ENCODE data around the gene HGS.

Gene HGS

GRCh38 chr17:81703747-81704654 is 20.2 kb downstream of the HGS start:
- Histone ChIP-seq H3K4me1 (ENCODE audit: control insufficient read depth, insufficient read depth, low read length) (peaks cover 15% of the 10 kb centered on the region), H3K9ac (ENCODE audit: low read length) (peak overlapping the region; percentile 29), H3K27ac (ENCODE audit: low read depth, low read length) (peak overlapping the region; percentile 91), H3K27me3 (ENCODE audit: control insufficient read depth, insufficient read depth, low read length) (no peaks in the 10 kb centered on the region), H3K36me3 (ENCODE audit: control insufficient read depth, insufficient read depth, low read length) (peaks cover 15% of the 10 kb centered on the region), H3K4me3 (ENCODE audit: low read length) (peak overlapping the region; percentile 95)

- Histone ChIP-seq H3K36me3 (ENCODE audit: control insufficient read depth, insufficient read depth, low read length) (peaks cover 13% of the 10 kb centered on the region), H3K27ac (ENCODE audit: low read depth, low read length) (no peak overlapping the region), H3K4me1 (ENCODE audit: control insufficient read depth, insufficient read depth, low read length) (peaks cover 16% of the 10 kb centered on the region), H3K4me3 (ENCODE audit: low read length) (no peak overlapping the region), H3K9ac (ENCODE audit: low read length) (no peak overlapping the region), H3K27me3 (ENCODE audit: control insufficient read depth, insufficient read depth, low read length) (no peaks in the 10 kb centered on the region)
Observed at GRCh38 chr17:81705518-81706231, 21.9 kb downstream of the HGS start.

GRCh38 chr17:81706232-81706611 is 22.4 kb downstream of the HGS start:
- no peak overlapping the region for H3K9ac ChIP-seq (ENCODE audit: low read length)
- no peak overlapping the region for H3K4me3 ChIP-seq (ENCODE audit: low read length)
- H3K4me1 ChIP-seq (ENCODE audit: control insufficient read depth, insufficient read depth, low read length), result peaks cover 18% of the 10 kb centered on the region
- H3K27me3 ChIP-seq (ENCODE audit: control insufficient read depth, insufficient read depth, low read length), result no peaks in the 10 kb centered on the region
- H3K36me3 ChIP-seq (ENCODE audit: control insufficient read depth, insufficient read depth, low read length), result peaks cover 7% of the 10 kb centered on the region
- no peak overlapping the region for H3K27ac ChIP-seq (ENCODE audit: low read depth, low read length)

GRCh38 chr17:81706757-81707624 is 23.2 kb downstream of the HGS start:
- Histone ChIP-seq H3K9ac (ENCODE audit: low read length) (no peak overlapping the region), H3K27ac (ENCODE audit: low read depth, low read length) (no peak overlapping the region), H3K4me1 (ENCODE audit: control insufficient read depth, insufficient read depth, low read length) (peaks cover 14% of the 10 kb centered on the region), H3K4me3 (ENCODE audit: low read length) (no peak overlapping the region), H3K36me3 (ENCODE audit: control insufficient read depth, insufficient read depth, low read length) (peaks cover 4% of the 10 kb centered on the region), H3K27me3 (ENCODE audit: control insufficient read depth, insufficient read depth, low read length) (no peaks in the 10 kb centered on the region)

GRCh38 chr17:81707725-81708646 is 24.2 kb downstream of the HGS start:
- Histone ChIP-seq H3K4me3 (ENCODE audit: low read length) (no peak overlapping the region), H3K36me3 (ENCODE audit: control insufficient read depth, insufficient read depth, low read length) (peaks cover 4% of the 10 kb centered on the region), H3K4me1 (ENCODE audit: control insufficient read depth, insufficient read depth, low read length) (peaks cover 15% of the 10 kb centered on the region), H3K27ac (ENCODE audit: low read depth, low read length) (no peak overlapping the region), H3K27me3 (ENCODE audit: control insufficient read depth, insufficient read depth, low read length) (no peaks in the 10 kb centered on the region), H3K9ac (ENCODE audit: low read length) (no peak overlapping the region)

- H3K4me3 ChIP-seq (ENCODE audit: low read length), result no peak overlapping the region
- H3K27ac ChIP-seq (ENCODE audit: low read depth, low read length), result no peak overlapping the region
- no peak overlapping the region for H3K9ac ChIP-seq (ENCODE audit: low read length)
- H3K4me1 ChIP-seq (ENCODE audit: control insufficient read depth, insufficient read depth, low read length), result peaks cover 15% of the 10 kb centered on the region
- H3K36me3 ChIP-seq (ENCODE audit: control insufficient read depth, insufficient read depth, low read length), result peaks cover 4% of the 10 kb centered on the region
- no peaks in the 10 kb centered on the region for H3K27me3 ChIP-seq (ENCODE audit: control insufficient read depth, insufficient read depth, low read length)
Observed at GRCh38 chr17:81708739-81709185, 25.0 kb downstream of the HGS start.

GRCh38 chr17:81710514-81711308 is 26.9 kb downstream of the HGS start:
- H3K4me3 ChIP-seq (ENCODE audit: low read length), result peak overlapping the region; percentile 59
- peaks cover 4% of the 10 kb centered on the region for H3K36me3 ChIP-seq (ENCODE audit: control insufficient read depth, insufficient read depth, low read length)
- H3K27me3 ChIP-seq (ENCODE audit: control insufficient read depth, insufficient read depth, low read length), result no peaks in the 10 kb centered on the region
- H3K4me1 ChIP-seq (ENCODE audit: control insufficient read depth, insufficient read depth, low read length), result peaks cover 11% of the 10 kb centered on the region
- no peak overlapping the region for H3K27ac ChIP-seq (ENCODE audit: low read depth, low read length)
- H3K9ac ChIP-seq (ENCODE audit: low read length), result no peak overlapping the region

- Histone ChIP-seq H3K36me3 (ENCODE audit: control insufficient read depth, insufficient read depth, low read length) (no peaks in the 10 kb centered on the region), H3K9ac (ENCODE audit: low read length) (peak within 1 kb of the TSS; percentile 38), H3K27me3 (ENCODE audit: control insufficient read depth, insufficient read depth, low read length) (no peaks in the 10 kb centered on the region), H3K4me3 (ENCODE audit: low read length) (peak within 1 kb of the TSS; percentile 75), H3K4me1 (ENCODE audit: control insufficient read depth, insufficient read depth, low read length) (peaks cover 11% of the 10 kb centered on the region), H3K27ac (ENCODE audit: low read depth, low read length) (no peak within 1 kb of the TSS)
Observed at GRCh38 chr17:81711814-81712467, 28.1 kb downstream of the HGS start, which contains the start of gene SLC25A10. Gene SLC25A10, plus strand, starts transcription at chr17:81712284. Its CDS starts 143 bp downstream, at chr17:81712427.

GRCh38 chr17:81712468-81713003 is 28.7 kb downstream of the HGS start:
- Histone ChIP-seq H3K4me3 (ENCODE audit: low read length) (peak overlapping the region; percentile 75), H3K27ac (ENCODE audit: low read depth, low read length) (no peak overlapping the region), H3K4me1 (ENCODE audit: control insufficient read depth, insufficient read depth, low read length) (peaks cover 11% of the 10 kb centered on the region), H3K27me3 (ENCODE audit: control insufficient read depth, insufficient read depth, low read length) (no peaks in the 10 kb centered on the region), H3K36me3 (ENCODE audit: control insufficient read depth, insufficient read depth, low read length) (no peaks in the 10 kb centered on the region), H3K9ac (ENCODE audit: low read length) (peak overlapping the region; percentile 38)

GRCh38 chr17:81713004-81713555 is 29.3 kb downstream of the HGS start:
- peak overlapping the region; percentile 38 for H3K9ac ChIP-seq (ENCODE audit: low read length)
- no peaks in the 10 kb centered on the region for H3K27me3 ChIP-seq (ENCODE audit: control insufficient read depth, insufficient read depth, low read length)
- H3K36me3 ChIP-seq (ENCODE audit: control insufficient read depth, insufficient read depth, low read length), result no peaks in the 10 kb centered on the region
- peaks cover 11% of the 10 kb centered on the region for H3K4me1 ChIP-seq (ENCODE audit: control insufficient read depth, insufficient read depth, low read length)
- peak overlapping the region; percentile 75 for H3K4me3 ChIP-seq (ENCODE audit: low read length)
- H3K27ac ChIP-seq (ENCODE audit: low read depth, low read length), result no peak overlapping the region

Measured in rectal smooth muscle tissue (tissue), 1 donor.